ENCODE data around the gene EHMT1.

Gene EHMT1

DNA sequence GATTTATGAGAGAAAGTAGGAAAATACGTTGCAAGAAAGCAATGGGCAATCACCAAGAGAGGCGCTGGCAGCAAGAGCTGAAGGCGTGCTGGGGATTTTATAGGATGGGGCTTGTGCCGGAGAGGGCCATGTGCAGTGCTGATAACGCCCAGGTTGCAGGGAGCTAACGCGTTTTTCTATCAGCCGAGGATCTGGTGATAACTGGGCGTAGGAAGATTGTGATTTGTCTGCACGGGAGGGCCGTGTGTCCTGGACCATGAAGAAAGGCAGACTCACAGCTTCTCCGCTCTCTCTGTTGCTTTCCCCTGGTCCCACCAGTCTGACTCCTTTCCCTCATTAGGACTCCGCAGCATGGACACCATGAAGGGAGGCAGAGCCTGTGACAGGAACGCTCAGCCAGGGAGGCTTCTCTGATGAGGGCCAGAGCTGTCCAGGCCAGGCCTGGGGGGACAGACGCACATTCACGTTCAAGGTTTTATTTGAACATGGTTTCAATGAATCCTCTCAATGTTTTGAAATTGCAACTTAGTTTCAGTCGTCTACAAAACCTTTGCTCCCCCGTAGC is 246.9 kb downstream of the EHMT1 start:
- CTCF ChIA-PET, result interaction anchor here (0.7 kb wide), 1 partner anchor 629 kb away, joined by 4 read pairs; no protein-coding TSS in a partner anchor
- POLR2A ChIA-PET, result no interaction called here
- TF ChIP-seq ELF4 (IDR thresholded peaks at IDR 0.05), result no peak
- no peak for DNase-seq (ENCODE audit: extremely low spot score)

DNA sequence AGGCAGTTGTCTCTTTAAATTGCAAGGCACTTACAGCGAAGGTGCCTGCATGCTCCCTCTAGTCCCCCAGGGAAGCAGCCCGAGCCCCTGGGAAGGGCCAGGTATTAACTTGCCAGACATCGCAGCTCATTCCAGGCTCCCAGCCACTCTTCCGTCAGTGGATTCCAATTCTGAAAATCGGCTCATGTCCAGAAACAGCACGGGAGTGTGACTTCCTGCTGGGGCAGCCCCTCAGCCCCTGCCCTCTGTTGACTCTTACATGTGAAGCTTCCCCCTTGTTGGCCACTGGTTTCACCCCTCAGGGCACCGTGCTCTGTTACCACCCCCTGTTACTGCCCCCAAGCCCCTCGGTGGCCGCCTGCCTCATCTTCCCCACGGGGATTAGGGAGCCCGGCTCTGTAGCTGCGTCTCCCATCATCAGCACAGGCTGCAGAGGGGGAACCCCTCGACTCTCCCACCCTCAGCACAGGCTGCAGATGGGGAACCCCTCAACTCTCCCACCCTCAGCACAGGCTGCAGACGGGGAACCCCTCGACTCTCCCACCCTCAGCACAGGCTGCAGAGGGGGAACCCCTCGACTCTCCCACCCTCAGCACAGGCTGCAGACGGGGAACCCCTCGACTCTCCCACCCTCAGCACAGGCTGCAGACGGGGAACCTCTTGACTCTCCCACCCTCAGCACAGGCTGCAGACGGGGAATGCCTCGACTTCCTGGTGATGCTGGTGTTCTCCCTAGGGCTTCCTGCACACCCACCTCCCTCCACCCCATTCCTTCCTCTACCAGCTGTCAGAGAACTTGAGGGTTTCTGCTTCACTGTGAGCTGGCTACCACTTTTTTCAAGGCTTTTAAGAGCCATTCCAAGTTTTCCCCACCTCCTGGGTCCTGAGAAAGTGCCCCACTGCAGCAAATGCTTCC is 247.7 kb downstream of the EHMT1 start:
- TF ChIP-seq ZNF384 (IDR thresholded peaks at IDR 0.05) (no peak), FOXM1 (IDR thresholded peaks at IDR 0.05; ENCODE audit: borderline replicate concordance) (no peak), ELF4 (IDR thresholded peaks at IDR 0.05) (no peak), ARNT (IDR thresholded peaks at IDR 0.05) (no peak), BHLHE40 (IDR thresholded peaks at IDR 0.05; ENCODE audit: borderline replicate concordance) (no peak), LEF1 (IDR thresholded peaks at IDR 0.05; ENCODE audit: borderline replicate concordance) (no peak), SP1 (IDR thresholded peaks at IDR 0.05) (no peak), SUZ12 (IDR thresholded peaks at IDR 0.05) (no peak), FOXK2 (IDR thresholded peaks at IDR 0.05) (no peak), L3MBTL2 (conservative IDR thresholded peaks at IDR 0.05) (no peak), HDGF (IDR thresholded peaks at IDR 0.05; ENCODE audit: borderline replicate concordance) (no peak)
- ChIA-PET CTCF (interaction anchor here (0.6 kb wide), 1 partner anchor 580 kb away, joined by 4 read pairs; no protein-coding TSS in a partner anchor), POLR2A (no interaction called here)
- no peak for DNase-seq (ENCODE audit: extremely low spot score)

DNA sequence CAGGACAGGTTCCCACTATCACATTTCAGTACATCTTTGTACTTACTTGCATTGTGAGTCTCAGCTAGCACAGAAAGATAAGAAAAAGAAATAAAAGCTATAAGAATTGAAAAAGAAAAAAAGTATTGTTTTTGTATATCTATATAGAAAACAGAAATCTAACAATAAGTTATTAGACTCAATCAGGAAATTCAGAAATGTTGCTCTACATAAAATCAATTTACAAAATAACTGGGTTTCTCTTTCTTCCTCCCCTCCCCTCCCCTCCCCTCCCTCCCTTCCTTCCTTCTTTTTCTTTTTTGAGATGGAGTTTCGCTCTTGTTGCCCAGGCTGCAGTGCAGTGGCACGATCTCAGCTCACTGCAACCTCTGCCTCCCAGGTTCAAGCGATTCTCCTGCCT is 251.6 kb downstream of the EHMT1 start:
- ChIA-PET CTCF (no interaction called here), POLR2A (no interaction called here)
- no peak for TF ChIP-seq CTBP1 (IDR thresholded peaks at IDR 0.05; ENCODE audit: borderline replicate concordance)
- no peak for TF ChIP-seq TARDBP (IDR thresholded peaks at IDR 0.05)
- TF ChIP-seq ARNT (IDR thresholded peaks at IDR 0.05), result no peak
- TF ChIP-seq LEF1 (IDR thresholded peaks at IDR 0.05; ENCODE audit: borderline replicate concordance), result no peak
- TF ChIP-seq NFRKB (IDR thresholded peaks at IDR 0.05), result no peak
- no peak for TF ChIP-seq BHLHE40 (IDR thresholded peaks at IDR 0.05; ENCODE audit: borderline replicate concordance)
- no peak for TF ChIP-seq FOXK2 (IDR thresholded peaks at IDR 0.05)
- TF ChIP-seq FOXM1 (IDR thresholded peaks at IDR 0.05; ENCODE audit: borderline replicate concordance), result no peak
- TF ChIP-seq SP1 (IDR thresholded peaks at IDR 0.05), result no peak
- no peak for TF ChIP-seq ZNF384 (IDR thresholded peaks at IDR 0.05)
- no peak for TF ChIP-seq FOXA1 (IDR thresholded peaks at IDR 0.05)
- no peak for TF ChIP-seq ELF4 (IDR thresholded peaks at IDR 0.05)
- TF ChIP-seq HDGF (IDR thresholded peaks at IDR 0.05; ENCODE audit: borderline replicate concordance), result no peak
- TF ChIP-seq, protein P1, sequence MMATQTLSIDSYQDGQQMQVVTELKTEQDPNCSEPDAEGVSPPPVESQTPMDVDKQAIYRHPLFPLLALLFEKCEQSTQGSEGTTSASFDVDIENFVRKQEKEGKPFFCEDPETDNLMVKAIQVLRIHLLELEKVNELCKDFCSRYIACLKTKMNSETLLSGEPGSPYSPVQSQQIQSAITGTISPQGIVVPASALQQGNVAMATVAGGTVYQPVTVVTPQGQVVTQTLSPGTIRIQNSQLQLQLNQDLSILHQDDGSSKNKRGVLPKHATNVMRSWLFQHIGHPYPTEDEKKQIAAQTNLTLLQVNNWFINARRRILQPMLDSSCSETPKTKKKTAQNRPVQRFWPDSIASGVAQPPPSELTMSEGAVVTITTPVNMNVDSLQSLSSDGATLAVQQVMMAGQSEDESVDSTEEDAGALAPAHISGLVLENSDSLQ (IDR thresholded peaks at IDR 0.05), result no peak
- no peak for TF ChIP-seq SUZ12 (IDR thresholded peaks at IDR 0.05)
- TF ChIP-seq L3MBTL2 (conservative IDR thresholded peaks at IDR 0.05), result no peak
- no peak for DNase-seq (ENCODE audit: extremely low spot score)

DNA sequence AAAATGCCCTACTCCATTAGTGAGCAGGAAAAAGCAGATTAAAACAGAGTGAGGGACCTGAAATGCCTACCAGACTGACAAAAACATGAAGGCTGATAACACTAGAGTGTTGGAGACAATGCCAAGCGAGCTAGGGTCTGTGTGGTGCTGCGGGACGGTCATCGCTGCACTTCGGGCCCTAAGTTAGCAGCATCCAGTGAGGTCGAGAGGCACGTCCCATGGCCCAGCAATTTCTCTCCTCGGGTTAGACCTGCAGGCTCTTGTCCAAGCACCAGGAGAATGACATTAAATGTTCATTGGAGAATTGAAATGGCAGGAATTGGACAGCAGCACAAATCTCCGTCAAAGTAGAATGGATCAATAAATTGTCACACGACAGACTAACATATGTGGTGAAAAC is 253.5 kb downstream of the EHMT1 start:
- no peak for TF ChIP-seq ELF4 (IDR thresholded peaks at IDR 0.05)
- no peak for TF ChIP-seq SUZ12 (IDR thresholded peaks at IDR 0.05)
- TF ChIP-seq FOXA1 (IDR thresholded peaks at IDR 0.05), result no peak
- TF ChIP-seq L3MBTL2 (conservative IDR thresholded peaks at IDR 0.05), result no peak
- no peak for TF ChIP-seq TARDBP (IDR thresholded peaks at IDR 0.05)
- no peak for TF ChIP-seq SP1 (IDR thresholded peaks at IDR 0.05)
- TF ChIP-seq NFRKB (IDR thresholded peaks at IDR 0.05), result no peak
- no peak for TF ChIP-seq LEF1 (IDR thresholded peaks at IDR 0.05; ENCODE audit: borderline replicate concordance)
- no peak for TF ChIP-seq FOXK2 (IDR thresholded peaks at IDR 0.05)
- POLR2A ChIA-PET, result no interaction called here
- no peak for DNase-seq (ENCODE audit: extremely low spot score)
- CTCF ChIA-PET, result no interaction called here

DNA sequence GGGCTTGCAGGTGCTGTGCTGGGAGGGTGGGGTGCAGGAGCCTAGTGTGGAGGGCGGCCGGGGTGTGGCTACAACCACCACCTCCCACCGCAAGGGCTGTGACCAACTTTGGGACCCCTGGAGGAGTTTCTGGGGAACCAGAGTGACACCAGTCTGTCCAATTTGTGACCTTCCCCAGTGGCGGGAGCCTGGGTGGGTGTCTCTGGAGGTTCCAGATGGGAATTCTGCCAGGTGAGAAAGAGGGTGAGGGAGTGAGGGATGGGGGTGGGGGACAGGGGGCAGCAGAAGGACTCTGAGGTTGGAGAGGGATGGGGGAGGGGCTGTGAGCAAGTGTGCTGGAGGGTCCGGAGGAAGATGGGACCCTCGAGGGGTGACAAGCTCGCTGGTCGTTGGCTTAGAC is 254.6 kb downstream of the EHMT1 start:
- CTCF ChIA-PET, result no interaction called here
- DNase-seq (ENCODE audit: extremely low spot score), result no peak
- TF ChIP-seq LEF1 (IDR thresholded peaks at IDR 0.05; ENCODE audit: borderline replicate concordance), result no peak
- no peak for TF ChIP-seq L3MBTL2 (conservative IDR thresholded peaks at IDR 0.05)
- TF ChIP-seq ZNF384 (IDR thresholded peaks at IDR 0.05), result no peak
- TF ChIP-seq BHLHE40 (IDR thresholded peaks at IDR 0.05; ENCODE audit: borderline replicate concordance), result no peak
- no peak for TF ChIP-seq NFRKB (IDR thresholded peaks at IDR 0.05)
- TF ChIP-seq HDGF (IDR thresholded peaks at IDR 0.05; ENCODE audit: borderline replicate concordance), result no peak
- TF ChIP-seq FOXK2 (IDR thresholded peaks at IDR 0.05), result no peak
- TF ChIP-seq ARNT (IDR thresholded peaks at IDR 0.05), result no peak
- no peak for TF ChIP-seq CTBP1 (IDR thresholded peaks at IDR 0.05; ENCODE audit: borderline replicate concordance)
- TF ChIP-seq, protein P1 (IDR thresholded peaks at IDR 0.05), result no peak
- no peak for TF ChIP-seq ELF4 (IDR thresholded peaks at IDR 0.05)
- no peak for TF ChIP-seq SUZ12 (IDR thresholded peaks at IDR 0.05)
- no peak for TF ChIP-seq SP1 (IDR thresholded peaks at IDR 0.05)
- TF ChIP-seq FOXA1 (IDR thresholded peaks at IDR 0.05), result no peak
- no peak for TF ChIP-seq TARDBP (IDR thresholded peaks at IDR 0.05)
- no peak for TF ChIP-seq FOXM1 (IDR thresholded peaks at IDR 0.05; ENCODE audit: borderline replicate concordance)
- POLR2A ChIA-PET, result no interaction called here

DNA sequence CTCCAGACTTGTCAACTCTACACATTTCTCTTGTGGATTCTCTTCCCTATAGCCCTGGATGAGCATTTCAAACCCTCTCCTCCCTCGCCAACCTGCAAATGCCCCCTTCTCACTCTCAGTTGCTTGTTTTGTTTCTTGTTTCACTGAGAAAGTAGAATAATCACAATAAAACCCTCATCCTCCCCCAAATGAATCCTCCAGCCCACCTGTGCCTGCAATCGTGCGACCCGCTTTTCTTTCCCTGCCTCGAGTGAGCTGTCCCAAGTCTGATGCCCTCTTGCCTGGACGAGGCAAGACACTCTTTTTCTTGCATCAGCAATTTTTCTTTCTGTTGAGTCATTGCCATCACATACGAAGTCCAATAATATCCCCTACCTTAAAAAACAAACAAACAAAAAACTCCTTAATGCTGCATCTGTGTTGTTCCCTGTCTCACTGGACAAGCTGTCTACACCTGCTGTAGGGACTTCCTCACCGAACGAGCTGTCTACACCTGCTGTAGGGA is 255.1 kb downstream of the EHMT1 start:
- ChIA-PET CTCF (no interaction called here), POLR2A (no interaction called here)
- no peak for TF ChIP-seq FOXA1 (IDR thresholded peaks at IDR 0.05)
- TF ChIP-seq, protein P1 (IDR thresholded peaks at IDR 0.05), result no peak
- TF ChIP-seq HDGF (IDR thresholded peaks at IDR 0.05; ENCODE audit: borderline replicate concordance), result no peak
- no peak for TF ChIP-seq SUZ12 (IDR thresholded peaks at IDR 0.05)
- TF ChIP-seq ELF4 (IDR thresholded peaks at IDR 0.05), result no peak
- TF ChIP-seq ARNT (IDR thresholded peaks at IDR 0.05), result no peak
- no peak for TF ChIP-seq ZNF384 (IDR thresholded peaks at IDR 0.05)
- TF ChIP-seq FOXK2 (IDR thresholded peaks at IDR 0.05), result no peak
- no peak for DNase-seq (ENCODE audit: extremely low spot score)

All from HEK293T (cell line).